Measurements from ENCODE around the gene PIK3C2B. TPM values are rescaled to one million over a fixed set of nuclear protein-coding genes. Genes with fewer than 3 reads are reported as not detected.
"Not testable (repeated sequence)": the region's sequence is repeated elsewhere in the genome, so short reads cannot be mapped to it uniquely, and the experiment has no call there.

PIK3C2B gene
- total RNA-seq, 1 experiment from 2014 or later = 35.3 TPM

DNA sequence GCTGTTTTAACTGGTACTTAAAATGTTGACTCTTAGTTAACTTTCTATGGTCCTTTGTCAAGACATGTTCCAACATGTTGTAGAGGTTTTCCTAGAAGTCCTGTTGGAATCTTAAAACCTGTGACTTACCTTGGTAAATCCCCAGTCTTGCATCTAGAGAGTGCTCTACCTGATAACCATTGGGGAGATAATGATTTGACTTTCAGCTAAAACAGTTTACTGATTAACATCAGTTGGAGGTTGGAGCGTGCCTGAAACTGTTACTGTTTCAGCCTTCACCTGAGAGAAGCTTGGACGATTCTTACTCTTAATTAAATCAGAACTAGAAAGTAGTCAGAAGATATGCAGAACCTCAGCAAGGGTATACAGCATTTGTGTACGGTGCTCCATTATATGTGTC, 30.4 kb upstream of the PIK3C2B start:
- ATAC-seq = no peak
- intact Hi-C loops (cut with micrococcal nuclease) = no loop called here
- no peak overlapping the region for H3K4me3 ChIP-seq (ENCODE audit: low read length)

GRCh38 chr1:204523605-204524215, 29.1 kb upstream of the PIK3C2B start:
- H3K9me2 ChIP-seq (replicated peaks; ENCODE audit: low read length) = no peaks in the 10 kb centered on the region
- H3K4me3 ChIP-seq (ENCODE audit: low read length) = peak overlapping the region; percentile 11; the same call in 1 of the 2 replicates
- ATAC-seq (peak; percentile 90), DNase-seq (peak; percentile 94)
- no TSS peak for BruUV-seq (replicated peaks)
- H3F3A ChIP-seq (ENCODE audit: low read length, unreplicated experiment) = peaks cover 4% of the 10 kb centered on the region
- no peaks in the 10 kb centered on the region for H4K20me1 ChIP-seq (ENCODE audit: low read length)
- POLR2A ChIA-PET (ENCODE audit: unreplicated experiment) = no interaction called here
- TF ChIP-seq EZH2 (IDR thresholded peaks at IDR 0.05; ENCODE audit: low read length, unreplicated experiment) = no peak
- TF ChIP-seq, protein P1, sequence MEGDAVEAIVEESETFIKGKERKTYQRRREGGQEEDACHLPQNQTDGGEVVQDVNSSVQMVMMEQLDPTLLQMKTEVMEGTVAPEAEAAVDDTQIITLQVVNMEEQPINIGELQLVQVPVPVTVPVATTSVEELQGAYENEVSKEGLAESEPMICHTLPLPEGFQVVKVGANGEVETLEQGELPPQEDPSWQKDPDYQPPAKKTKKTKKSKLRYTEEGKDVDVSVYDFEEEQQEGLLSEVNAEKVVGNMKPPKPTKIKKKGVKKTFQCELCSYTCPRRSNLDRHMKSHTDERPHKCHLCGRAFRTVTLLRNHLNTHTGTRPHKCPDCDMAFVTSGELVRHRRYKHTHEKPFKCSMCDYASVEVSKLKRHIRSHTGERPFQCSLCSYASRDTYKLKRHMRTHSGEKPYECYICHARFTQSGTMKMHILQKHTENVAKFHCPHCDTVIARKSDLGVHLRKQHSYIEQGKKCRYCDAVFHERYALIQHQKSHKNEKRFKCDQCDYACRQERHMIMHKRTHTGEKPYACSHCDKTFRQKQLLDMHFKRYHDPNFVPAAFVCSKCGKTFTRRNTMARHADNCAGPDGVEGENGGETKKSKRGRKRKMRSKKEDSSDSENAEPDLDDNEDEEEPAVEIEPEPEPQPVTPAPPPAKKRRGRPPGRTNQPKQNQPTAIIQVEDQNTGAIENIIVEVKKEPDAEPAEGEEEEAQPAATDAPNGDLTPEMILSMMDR (conservative IDR thresholded peaks at IDR 0.05; ENCODE audit: low read depth, low read length) = no peak
- no peak for TF ChIP-seq EZH2phosphoT487 (IDR thresholded peaks at IDR 0.05; ENCODE audit: borderline replicate concordance, low read length)
- H3K9ac ChIP-seq (ENCODE audit: low read length) = no peak overlapping the region
- H3K79me2 ChIP-seq (ENCODE audit: low read length) = peaks cover 66% of the 10 kb centered on the region
- H3K9me3 ChIP-seq (ENCODE audit: low read length) = peaks cover 19% of the 10 kb centered on the region
- no peak overlapping the region for H2AFZ ChIP-seq (ENCODE audit: low read length)
- CTCF ChIA-PET = no interaction called here
- peaks cover 88% of the 10 kb centered on the region for H3K36me3 ChIP-seq (ENCODE audit: low read depth, low read length)
- H3K4me2 ChIP-seq (ENCODE audit: low read length) = no peak overlapping the region
- peak overlapping the region; percentile 54 for H3K27ac ChIP-seq (ENCODE audit: low read length)
- no peaks in the 10 kb centered on the region for H3K27me3 ChIP-seq (ENCODE audit: low read length)
- intact Hi-C loops (cut with micrococcal nuclease) = no loop called here
- no peaks in the 10 kb centered on the region for H3K4me1 ChIP-seq (ENCODE audit: insufficient read depth, low read length)

More for the DNA sequence above, 30.4 kb upstream of the PIK3C2B start:
- no peak overlapping the region for H3K9ac ChIP-seq (ENCODE audit: low read length)
- ChIA-PET POLR2A (ENCODE audit: unreplicated experiment) (interaction anchor here (0.6 kb wide), 1 partner anchor 14 kb away, joined by 4 read pairs; no protein-coding TSS in a partner anchor), CTCF (interaction anchor here (0.6 kb wide), 1 partner anchor 147 kb away, joined by 3 read pairs; no protein-coding TSS in a partner anchor)
- no peak overlapping the region for H3K4me2 ChIP-seq (ENCODE audit: low read length)
- H4K20me1 ChIP-seq (ENCODE audit: low read length) = no peaks in the 10 kb centered on the region
- H2AFZ ChIP-seq (ENCODE audit: low read length) = no peak overlapping the region
- no peaks in the 10 kb centered on the region for H3K9me2 ChIP-seq (replicated peaks; ENCODE audit: low read length)
- no peak for DNase-seq
- no TSS peak for BruUV-seq (replicated peaks)
- no peaks in the 10 kb centered on the region for H3K27me3 ChIP-seq (ENCODE audit: low read length)
- TF ChIP-seq EZH2phosphoT487 (IDR thresholded peaks at IDR 0.05; ENCODE audit: borderline replicate concordance, low read length) (no peak), EZH2 (IDR thresholded peaks at IDR 0.05; ENCODE audit: low read length, unreplicated experiment) (no peak)
- TF ChIP-seq, protein P1 (conservative IDR thresholded peaks at IDR 0.05; ENCODE audit: low read depth, low read length) = no peak
- no peaks in the 10 kb centered on the region for H3K4me1 ChIP-seq (ENCODE audit: insufficient read depth, low read length)
- peaks cover 54% of the 10 kb centered on the region for H3K79me2 ChIP-seq (ENCODE audit: low read length)
- peaks cover 91% of the 10 kb centered on the region for H3K36me3 ChIP-seq (ENCODE audit: low read depth, low read length)
- H3F3A ChIP-seq (ENCODE audit: low read length, unreplicated experiment) = peaks cover 4% of the 10 kb centered on the region
- no peak overlapping the region for H3K27ac ChIP-seq (ENCODE audit: low read length)
- H3K9me3 ChIP-seq (ENCODE audit: low read length) = peaks cover 19% of the 10 kb centered on the region

DNA sequence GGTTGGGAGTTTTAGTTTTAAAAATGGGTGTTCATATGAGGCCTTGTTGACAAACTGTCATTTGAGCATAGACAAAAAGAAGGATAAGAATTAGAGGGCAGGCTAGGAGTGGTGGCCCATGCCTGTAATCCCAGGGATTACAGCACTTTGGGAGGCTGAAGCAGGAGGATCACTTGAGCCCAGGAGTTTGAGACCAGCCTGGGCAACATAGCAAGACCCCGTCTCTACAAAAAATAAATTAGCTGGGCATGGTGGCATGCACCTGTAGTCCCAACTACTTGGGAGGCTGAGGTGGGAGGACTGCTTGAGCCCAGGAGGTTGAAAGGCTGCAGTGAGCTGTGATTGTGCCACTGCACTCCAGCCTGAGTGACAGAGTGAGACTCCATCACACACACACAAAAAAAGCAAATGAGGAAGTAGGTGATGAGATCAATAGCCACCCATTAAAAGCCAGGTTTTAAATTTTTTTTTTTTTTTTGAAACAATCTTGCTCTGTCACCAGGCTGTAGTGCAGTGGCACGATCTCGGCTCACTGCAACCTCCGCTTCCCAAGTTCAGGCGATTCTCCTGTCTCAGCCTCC, 27.4 kb upstream of the PIK3C2B start:
- H3K36me3 ChIP-seq (ENCODE audit: low read depth, low read length) = peaks cover 80% of the 10 kb centered on the region
- H2AFZ ChIP-seq (ENCODE audit: low read length); H3F3A ChIP-seq (ENCODE audit: low read length, unreplicated experiment); H3K27ac ChIP-seq (ENCODE audit: low read length); H3K27me3 ChIP-seq (ENCODE audit: low read length); H3K4me2 ChIP-seq (ENCODE audit: low read length); H3K4me3 ChIP-seq (ENCODE audit: low read length); H3K9me2 ChIP-seq (replicated peaks; ENCODE audit: low read length); H3K9ac ChIP-seq (ENCODE audit: low read length); H3K4me1 ChIP-seq (ENCODE audit: insufficient read depth, low read length); H4K20me1 ChIP-seq (ENCODE audit: low read length); CTCF ChIA-PET; DNase-seq; POLR2A ChIA-PET (ENCODE audit: unreplicated experiment); ATAC-seq; intact Hi-C loops (cut with micrococcal nuclease); BruUV-seq (replicated peaks): not testable (repeated sequence)
- peaks cover 83% of the 10 kb centered on the region for H3K79me2 ChIP-seq (ENCODE audit: low read length)
- peaks cover 19% of the 10 kb centered on the region for H3K9me3 ChIP-seq (ENCODE audit: low read length)

Data from PC-3 (cell line).